ENCODE data around the gene C16orf86.
A peak's percentile ranks its signal among the peaks of the same experiment; 100 is the strongest.

C16orf86 gene

GRCh38 chr16:67651847-67652246 is 14.8 kb upstream of the C16orf86 start:
- no peak for TF ChIP-seq CTCF (IDR thresholded peaks at IDR 0.05; ENCODE audit: low read depth, low read length, missing control alignments)
- Histone ChIP-seq H3K27me3 (replicated peaks) (peaks cover 40% of the 10 kb centered on the region), H3K4me3 (ENCODE audit: low read depth, low read length) (no peak overlapping the region), H3K27ac (no peak overlapping the region), H3K36me3 (replicated peaks) (no peaks in the 10 kb centered on the region)
- in situ Hi-C loops (cut with HindIII; ENCODE audit: low pct_ligation_motif_present, low sequenced_read_pairs): no loop called here
- DNase-seq: no peak

GRCh38 chr16:67652578-67653127 is 14.0 kb upstream of the C16orf86 start:
- no peaks in the 10 kb centered on the region for H3K36me3 ChIP-seq (replicated peaks)

GRCh38 chr16:67653128-67653788 is 13.4 kb upstream of the C16orf86 start:
- H3K4me3 ChIP-seq (ENCODE audit: low read depth, low read length): peak overlapping the region; percentile 48
- H3K36me3 ChIP-seq (replicated peaks): no peaks in the 10 kb centered on the region
- no peak for DNase-seq
- peak; percentile 32 for TF ChIP-seq CTCF (IDR thresholded peaks at IDR 0.05; ENCODE audit: low read depth, low read length, missing control alignments)
- H3K27ac ChIP-seq: no peak overlapping the region
- in situ Hi-C loops (cut with HindIII; ENCODE audit: low pct_ligation_motif_present, low sequenced_read_pairs): no loop called here
- peaks cover 34% of the 10 kb centered on the region for H3K27me3 ChIP-seq (replicated peaks)

More at GRCh38 chr16:67652578-67653127, 14.0 kb upstream of the C16orf86 start:
- H3K27ac ChIP-seq: no peak overlapping the region
- no peak for DNase-seq
- peak overlapping the region; percentile 26 for H3K4me3 ChIP-seq (ENCODE audit: low read depth, low read length)
- no peak for TF ChIP-seq CTCF (IDR thresholded peaks at IDR 0.05; ENCODE audit: low read depth, low read length, missing control alignments)
- in situ Hi-C loops (cut with HindIII; ENCODE audit: low pct_ligation_motif_present, low sequenced_read_pairs): no loop called here
- peaks cover 40% of the 10 kb centered on the region for H3K27me3 ChIP-seq (replicated peaks)

GRCh38 chr16:67653789-67654402 is 12.7 kb upstream of the C16orf86 start:
- no peak for TF ChIP-seq CTCF (IDR thresholded peaks at IDR 0.05; ENCODE audit: low read depth, low read length, missing control alignments)
- no peak for DNase-seq
- Histone ChIP-seq H3K36me3 (replicated peaks) (no peaks in the 10 kb centered on the region), H3K27me3 (replicated peaks) (peaks cover 28% of the 10 kb centered on the region), H3K4me3 (ENCODE audit: low read depth, low read length) (peak overlapping the region; percentile 48), H3K27ac (no peak overlapping the region)
- in situ Hi-C loops (cut with HindIII; ENCODE audit: low pct_ligation_motif_present, low sequenced_read_pairs): no loop called here

GRCh38 chr16:67654403-67654911 is 12.2 kb upstream of the C16orf86 start:
- peak; percentile 22 for TF ChIP-seq CTCF (IDR thresholded peaks at IDR 0.05; ENCODE audit: low read depth, low read length, missing control alignments)
- in situ Hi-C loops (cut with HindIII; ENCODE audit: low pct_ligation_motif_present, low sequenced_read_pairs): no loop called here

More at GRCh38 chr16:67654403-67654911, 12.2 kb upstream of the C16orf86 start:
- H3K27ac ChIP-seq: no peak overlapping the region
- no peak for DNase-seq
- H3K36me3 ChIP-seq (replicated peaks): no peaks in the 10 kb centered on the region
- H3K4me3 ChIP-seq (ENCODE audit: low read depth, low read length): no peak overlapping the region
- peaks cover 22% of the 10 kb centered on the region for H3K27me3 ChIP-seq (replicated peaks)

All from brain microvascular endothelial cell (primary cell).